ENCODE results near the gene GALNT9.
"Not testable (repeated sequence)": the region's sequence is repeated elsewhere in the genome, so short reads cannot be mapped to it uniquely, and the experiment has no call there.

The GALNT9 gene

GRCh38 chr12:132248453-132249167 lies 80.8 kb downstream of the GALNT9 start:
- no peak for DNase-seq

- DNase-seq, result no peak
These were observed 81.5 kb downstream of the GALNT9 start for GRCh38 chr12:132247718-132248452.

GRCh38 chr12:132246997-132247717 lies 82.2 kb downstream of the GALNT9 start:
- DNase-seq, result no peak

- DNase-seq, result no peak
These were observed 83.8 kb downstream of the GALNT9 start for GRCh38 chr12:132245521-132246101.

- no peak for DNase-seq
These were observed 84.6 kb downstream of the GALNT9 start for GRCh38 chr12:132244724-132245295.

GRCh38 chr12:132243596-132244310 lies 85.6 kb downstream of the GALNT9 start:
- DNase-seq, result no peak

- DNase-seq, result not testable (repeated sequence)
These were observed 86.2 kb downstream of the GALNT9 start for GRCh38 chr12:132243171-132243570.

GRCh38 chr12:132240669-132241007 lies 88.8 kb downstream of the GALNT9 start:
- DNase-seq, result not testable (repeated sequence)

- no peak for DNase-seq
These were observed 89.4 kb downstream of the GALNT9 start for GRCh38 chr12:132239796-132240668.

- no peak for DNase-seq
These were observed 90.0 kb downstream of the GALNT9 start for GRCh38 chr12:132239392-132239791.

GRCh38 chr12:132238884-132239283 lies 90.5 kb downstream of the GALNT9 start:
- DNase-seq, result no peak

- DNase-seq, result no peak
These were observed 90.9 kb downstream of the GALNT9 start for GRCh38 chr12:132238488-132238854.

GRCh38 chr12:132237772-132238487 lies 91.5 kb downstream of the GALNT9 start:
- DNase-seq, result no peak

- DNase-seq, result no peak
These were observed 92.2 kb downstream of the GALNT9 start for GRCh38 chr12:132236930-132237771.

GRCh38 chr12:132236129-132236929 lies 93.1 kb downstream of the GALNT9 start:
- no peak for DNase-seq

- no peak for DNase-seq
These were observed 94.1 kb downstream of the GALNT9 start for GRCh38 chr12:132235116-132235820.

- DNase-seq, result no peak
These were observed 99.0 kb downstream of the GALNT9 start for GRCh38 chr12:132230381-132230780.

- DNase-seq, result no peak
These were observed 99.5 kb downstream of the GALNT9 start for GRCh38 chr12:132229926-132230325.

Data from activated CD4-positive, CD25-positive, alpha-beta regulatory T cell (primary cell).